SK-N-SH treated with all-trans-retinoic acid at 6 μM for 48 hours (cell line): ENCODE data around the gene SQSTM1.

Experiments used
- ARNTL ChIP-seq: fragments of 450-650 bp; formaldehyde crosslinking; IDR thresholded peaks from 2 replicates; pipeline ENCODE4 v1.5.0; 2020; ENCODE audit warnings: low read depth, mild to moderate bottlenecking, moderate library complexity, borderline replicate concordance
- BACH2 ChIP-seq: fragments of 250-450 bp; sonication (Bioruptor Pico); IDR thresholded peaks from 2 replicates; pipeline ENCODE4 v1.9.0; 2021; ENCODE audit warnings: mild to moderate bottlenecking, borderline replicate concordance
- GLIS3 ChIP-seq: fragments of 250-450 bp; sonication (Bioruptor Pico); IDR thresholded peaks from 2 replicates; pipeline ENCODE4 v1.5.0; 2020; ENCODE audit warnings: mild to moderate bottlenecking, moderate library complexity
- OSR1 ChIP-seq: fragments of 250-450 bp; sonication (Bioruptor Pico); IDR thresholded peaks from 2 replicates; pipeline ENCODE4 v1.8.0; 2022; ENCODE audit warnings: moderate library complexity, mild to moderate bottlenecking, inconsistent platforms
- PPARA ChIP-seq: fragments of 250-450 bp; sonication (Bioruptor Pico); IDR thresholded peaks from 2 replicates; pipeline ENCODE4 v1.5.0; 2020; ENCODE audit warnings: mild to moderate bottlenecking, borderline replicate concordance
- TSHZ2 ChIP-seq: fragments of 250-450 bp; sonication (Bioruptor Pico); IDR thresholded peaks from 2 replicates; pipeline ENCODE4 v1.5.0; 2020; ENCODE audit warnings: mild to moderate bottlenecking, moderate library complexity
- ZC3H10 ChIP-seq: fragments of 250-450 bp; sonication (Bioruptor Pico); IDR thresholded peaks from 2 replicates; pipeline ENCODE4 v1.5.1; 2021; ENCODE audit warnings: mild to moderate bottlenecking, moderate library complexity
- ZFP3 ChIP-seq: fragments of 250-450 bp; sonication (Bioruptor Pico); IDR thresholded peaks from 2 replicates; pipeline ENCODE4 v1.5.0; 2020; ENCODE audit warnings: mild to moderate bottlenecking, moderate library complexity
- TF ChIP-seq, protein P1 (sequence below): fragments of 250-450 bp; sonication (Bioruptor Pico); IDR thresholded peaks from 2 replicates; pipeline ENCODE4 v1.5.1; 2021; ENCODE audit warnings: mild to moderate bottlenecking, moderate library complexity
- TF ChIP-seq, protein P2 (sequence below): fragments of 250-450 bp; sonication (Bioruptor Pico); IDR thresholded peaks from 2 replicates; pipeline ENCODE4 v1.8.0; 2020; ENCODE audit warnings: mild to moderate bottlenecking, moderate library complexity, borderline replicate concordance

DNA sequence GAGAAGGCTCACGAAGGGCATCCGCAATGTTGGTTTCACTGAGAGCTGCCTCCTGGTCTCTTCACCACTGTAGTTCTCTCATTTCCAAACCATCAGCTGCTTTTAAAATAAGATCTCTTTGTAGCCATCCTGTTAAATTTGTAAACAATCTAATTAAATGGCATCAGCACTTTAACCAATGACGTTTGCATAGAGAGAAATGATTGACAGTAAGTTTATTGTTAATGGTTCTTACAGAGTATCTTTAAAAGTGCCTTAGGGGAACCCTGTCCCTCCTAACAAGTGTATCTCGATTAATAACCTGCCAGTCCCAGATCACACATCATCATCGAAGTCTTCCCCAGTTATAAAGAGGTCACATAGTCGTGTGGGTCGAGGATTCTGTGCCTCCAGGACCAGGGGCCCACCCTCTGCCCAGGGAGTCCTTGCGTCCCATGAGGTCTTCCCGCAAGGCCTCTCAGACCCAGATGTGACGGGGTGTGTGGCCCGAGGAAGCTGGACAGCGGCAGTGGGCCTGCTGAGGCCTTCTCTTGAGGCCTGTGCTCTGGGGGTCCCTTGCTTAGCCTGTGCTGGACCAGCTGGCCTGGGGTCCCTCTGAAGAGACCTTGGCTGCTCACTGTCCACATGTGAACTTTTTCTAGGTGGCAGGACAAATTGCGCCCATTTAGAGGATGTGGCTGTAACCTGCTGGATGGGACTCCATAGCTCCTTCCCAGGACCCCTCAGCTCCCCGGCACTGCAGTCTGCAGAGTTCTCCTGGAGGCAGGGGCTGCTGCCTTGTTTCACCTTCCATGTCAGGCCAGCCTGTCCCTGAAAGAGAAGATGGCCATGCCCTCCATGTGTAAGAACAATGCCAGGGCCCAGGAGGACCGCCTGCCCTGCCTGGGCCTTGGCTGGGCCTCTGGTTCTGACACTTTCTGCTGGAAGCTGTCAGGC, 16.6 kb downstream of the SQSTM1 start:
- TF ChIP-seq TSHZ2 (CRISPR knock-in tag) (no peak), PPARA (CRISPR knock-in tag) (no peak), GLIS3 (CRISPR knock-in tag) (no peak), ZC3H10 (CRISPR knock-in tag) (no peak), OSR1 (no peak), ARNTL (CRISPR knock-in tag) (no peak), BACH2 (CRISPR knock-in tag) (no peak), ZFP3 (CRISPR knock-in tag) (no peak)
- TF ChIP-seq, protein P1, sequence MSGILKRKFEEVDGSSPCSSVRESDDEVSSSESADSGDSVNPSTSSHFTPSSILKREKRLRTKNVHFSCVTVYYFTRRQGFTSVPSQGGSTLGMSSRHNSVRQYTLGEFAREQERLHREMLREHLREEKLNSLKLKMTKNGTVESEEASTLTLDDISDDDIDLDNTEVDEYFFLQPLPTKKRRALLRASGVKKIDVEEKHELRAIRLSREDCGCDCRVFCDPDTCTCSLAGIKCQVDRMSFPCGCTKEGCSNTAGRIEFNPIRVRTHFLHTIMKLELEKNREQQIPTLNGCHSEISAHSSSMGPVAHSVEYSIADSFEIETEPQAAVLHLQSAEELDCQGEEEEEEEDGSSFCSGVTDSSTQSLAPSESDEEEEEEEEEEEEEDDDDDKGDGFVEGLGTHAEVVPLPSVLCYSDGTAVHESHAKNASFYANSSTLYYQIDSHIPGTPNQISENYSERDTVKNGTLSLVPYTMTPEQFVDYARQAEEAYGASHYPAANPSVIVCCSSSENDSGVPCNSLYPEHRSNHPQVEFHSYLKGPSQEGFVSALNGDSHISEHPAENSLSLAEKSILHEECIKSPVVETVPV, result no peak
- TF ChIP-seq, protein P2, sequence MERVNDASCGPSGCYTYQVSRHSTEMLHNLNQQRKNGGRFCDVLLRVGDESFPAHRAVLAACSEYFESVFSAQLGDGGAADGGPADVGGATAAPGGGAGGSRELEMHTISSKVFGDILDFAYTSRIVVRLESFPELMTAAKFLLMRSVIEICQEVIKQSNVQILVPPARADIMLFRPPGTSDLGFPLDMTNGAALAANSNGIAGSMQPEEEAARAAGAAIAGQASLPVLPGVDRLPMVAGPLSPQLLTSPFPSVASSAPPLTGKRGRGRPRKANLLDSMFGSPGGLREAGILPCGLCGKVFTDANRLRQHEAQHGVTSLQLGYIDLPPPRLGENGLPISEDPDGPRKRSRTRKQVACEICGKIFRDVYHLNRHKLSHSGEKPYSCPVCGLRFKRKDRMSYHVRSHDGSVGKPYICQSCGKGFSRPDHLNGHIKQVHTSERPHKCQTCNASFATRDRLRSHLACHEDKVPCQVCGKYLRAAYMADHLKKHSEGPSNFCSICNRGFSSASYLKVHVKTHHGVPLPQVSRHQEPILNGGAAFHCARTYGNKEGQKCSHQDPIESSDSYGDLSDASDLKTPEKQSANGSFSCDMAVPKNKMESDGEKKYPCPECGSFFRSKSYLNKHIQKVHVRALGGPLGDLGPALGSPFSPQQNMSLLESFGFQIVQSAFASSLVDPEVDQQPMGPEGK, result no peak
